C4-2B (cell line): ENCODE data around the gene CCNG2.

Source experiments
- ZFX ChIP-seq: fragments of 450-650 bp; IDR thresholded peaks from 2 replicates; pipeline ENCODE4 v1.6.1; 2017
- TF ChIP-seq, protein P1 (sequence below): fragments of 450-650 bp; conservative IDR thresholded peaks from 2 replicates; pipeline ENCODE4 v1.5.1; 2017; ENCODE audit warnings: mild to moderate bottlenecking

DNA sequence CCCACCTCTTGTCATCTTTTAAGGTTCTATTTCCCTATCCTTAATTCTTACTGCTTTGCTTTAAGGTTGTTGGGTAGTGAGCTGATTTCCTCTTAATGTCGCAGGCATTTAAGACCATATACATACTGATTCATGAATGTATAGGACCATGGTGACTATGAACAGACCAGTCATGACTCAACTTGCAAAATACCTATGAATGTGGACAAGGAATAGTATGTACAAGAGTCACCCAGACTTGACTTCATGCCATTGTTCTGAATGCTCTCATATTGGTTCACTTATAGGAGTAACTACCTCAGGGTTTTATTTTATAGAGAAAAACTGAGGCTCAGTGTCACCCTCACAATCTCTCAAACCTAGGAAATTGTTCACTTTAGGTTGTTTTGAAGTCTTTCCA, 44.3 kb downstream of the CCNG2 start:
- TF ChIP-seq, protein P1, sequence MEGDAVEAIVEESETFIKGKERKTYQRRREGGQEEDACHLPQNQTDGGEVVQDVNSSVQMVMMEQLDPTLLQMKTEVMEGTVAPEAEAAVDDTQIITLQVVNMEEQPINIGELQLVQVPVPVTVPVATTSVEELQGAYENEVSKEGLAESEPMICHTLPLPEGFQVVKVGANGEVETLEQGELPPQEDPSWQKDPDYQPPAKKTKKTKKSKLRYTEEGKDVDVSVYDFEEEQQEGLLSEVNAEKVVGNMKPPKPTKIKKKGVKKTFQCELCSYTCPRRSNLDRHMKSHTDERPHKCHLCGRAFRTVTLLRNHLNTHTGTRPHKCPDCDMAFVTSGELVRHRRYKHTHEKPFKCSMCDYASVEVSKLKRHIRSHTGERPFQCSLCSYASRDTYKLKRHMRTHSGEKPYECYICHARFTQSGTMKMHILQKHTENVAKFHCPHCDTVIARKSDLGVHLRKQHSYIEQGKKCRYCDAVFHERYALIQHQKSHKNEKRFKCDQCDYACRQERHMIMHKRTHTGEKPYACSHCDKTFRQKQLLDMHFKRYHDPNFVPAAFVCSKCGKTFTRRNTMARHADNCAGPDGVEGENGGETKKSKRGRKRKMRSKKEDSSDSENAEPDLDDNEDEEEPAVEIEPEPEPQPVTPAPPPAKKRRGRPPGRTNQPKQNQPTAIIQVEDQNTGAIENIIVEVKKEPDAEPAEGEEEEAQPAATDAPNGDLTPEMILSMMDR = no peak
- no peak for TF ChIP-seq ZFX
